Suprapubic skin (tissue), 4 donors: ENCODE results near the gene KRTAP9-1.

Source experiments
- CTCF ChIP-seq, 2 donors: fragments of 200-600 bp in 1 of 2; fragments of 450-650 bp in 1 of 2; sonication (generic) in 1 of 2; IDR thresholded peaks; one replicate each; pipeline ENCODE4 v1.5.1; 2016 to 2019; ENCODE audit warnings: antibody characterized with exemption in 2 of 2, mild to moderate bottlenecking in 1 of 2, moderate library complexity in 1 of 2
- POLR2A ChIP-seq, 2 donors: fragments of 450-650 bp; IDR thresholded peaks; one replicate each; pipeline ENCODE4 v1.6.1; 2017; ENCODE audit warnings: antibody characterized with exemption in 2 of 2, mild to moderate bottlenecking in 2 of 2, moderate library complexity in 2 of 2
- POLR2AphosphoS5 ChIP-seq, 3 donors: sonication (generic); formaldehyde crosslinking; IDR thresholded peaks; one replicate each; pipeline ENCODE4 v1.6.1; 2017; ENCODE audit warnings: antibody characterized with exemption in 3 of 3

DNA sequence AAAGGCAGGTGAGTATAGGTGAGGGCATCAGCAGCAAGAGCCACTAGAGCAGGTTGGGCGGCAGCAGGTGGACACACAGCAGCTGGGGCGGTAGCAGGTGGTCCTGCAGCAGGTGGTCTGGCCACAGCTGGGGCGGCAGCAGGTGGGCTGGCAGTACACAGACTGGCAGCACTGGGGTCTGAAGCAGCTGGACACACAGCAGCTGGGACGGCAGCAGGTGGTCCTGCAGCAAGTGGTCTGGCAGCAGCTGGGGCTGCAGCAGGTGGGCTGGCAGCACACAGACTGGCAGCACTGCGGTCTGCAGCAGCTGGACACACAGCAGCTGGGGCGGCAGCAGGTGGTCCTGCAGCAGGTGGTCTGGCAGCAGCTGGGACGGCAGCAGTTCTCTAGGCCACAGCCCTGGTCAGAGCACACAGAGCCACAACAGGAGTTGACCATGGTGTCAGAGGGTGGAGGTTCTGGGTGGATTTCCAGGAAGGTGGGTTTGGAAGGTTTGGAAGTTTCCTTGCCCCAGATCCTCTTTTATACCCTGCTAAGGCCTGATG is 11.9 kb upstream of the KRTAP9-1 start, which contains the start of gene KRTAP4-2:
- TF ChIP-seq CTCF (IDR thresholded peaks at IDR 0.05) = no peak
- no peak for TF ChIP-seq POLR2AphosphoS5 (IDR thresholded peaks at IDR 0.05)
- no peak for TF ChIP-seq POLR2A (IDR thresholded peaks at IDR 0.05)
